ENCODE results near the gene FXYD7. TPM values are rescaled to one million over a fixed set of nuclear protein-coding genes. Genes with fewer than 3 reads are reported as not detected.
A peak's percentile ranks its signal among the peaks of the same experiment; 100 is the strongest.

The FXYD7 gene
- total and polyA plus RNA-seq, 2 of the 13 experiments (the other 11 are each of a cell fraction or from before 2014, with no cell fraction given) = 0.55 TPM; not detected in 1

DNA sequence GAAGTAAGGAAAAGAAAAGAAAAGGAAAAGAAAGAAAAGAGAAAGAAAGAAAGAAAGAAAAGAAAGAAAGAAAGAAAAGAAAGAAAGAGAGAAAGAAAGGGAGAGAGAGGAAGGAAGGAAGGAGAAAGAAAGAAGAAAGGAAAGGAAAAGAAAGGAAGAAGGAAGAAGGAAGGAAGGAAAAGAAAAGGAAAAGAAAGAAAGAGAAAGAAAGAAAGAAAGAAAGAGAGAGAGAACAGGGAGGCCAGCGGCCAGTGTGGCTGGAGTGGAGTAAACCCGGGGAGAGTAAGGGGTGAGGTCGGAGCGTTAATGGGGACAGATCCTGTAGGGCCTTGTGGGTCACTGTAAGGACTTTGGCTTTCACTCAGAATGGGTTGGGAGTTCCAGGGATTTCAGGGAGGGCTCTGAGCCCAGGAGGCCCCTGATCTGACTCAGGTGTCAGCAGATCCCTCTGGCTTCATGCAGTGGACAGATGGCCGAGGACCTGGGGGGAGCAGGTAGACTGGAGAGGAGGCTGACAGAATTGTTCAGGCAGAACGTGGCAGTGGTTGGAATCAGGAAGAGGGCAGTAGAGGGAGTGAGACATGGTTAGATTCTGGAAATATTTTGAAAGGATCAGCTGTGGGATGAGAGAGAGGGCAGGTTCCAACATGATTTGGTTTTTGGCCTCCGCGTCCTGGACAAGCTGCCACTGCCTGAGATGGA lies 47.2 kb upstream of the FXYD7 start (continued):
- TF ChIP-seq NR2F6 (IDR thresholded peaks at IDR 0.05) (no peak), NR2F6 (CRISPR knock-in tag; IDR thresholded peaks at IDR 0.05) (no peak), STAG1 (CRISPR knock-in tag; IDR thresholded peaks at IDR 0.05) (no peak), THAP7 (CRISPR knock-in tag; IDR thresholded peaks at IDR 0.05) (no peak), SALL1 (CRISPR knock-in tag; IDR thresholded peaks at IDR 0.05) (no peak), KLF12 (CRISPR knock-in tag; IDR thresholded peaks at IDR 0.05; ENCODE audit: borderline replicate concordance) (no peak), DZIP1 (CRISPR knock-in tag; IDR thresholded peaks at IDR 0.05) (no peak), NFIC (IDR thresholded peaks at IDR 0.05; ENCODE audit: low read length) (no peak), NFYB (CRISPR knock-in tag; IDR thresholded peaks at IDR 0.05) (no peak), MED8 (CRISPR knock-in tag; IDR thresholded peaks at IDR 0.05; ENCODE audit: insufficient replicate concordance) (no peak), SOX13 (IDR thresholded peaks at IDR 0.05) (no peak), SOX13 (CRISPR knock-in tag; conservative IDR thresholded peaks at IDR 0.05 in 1 of 2, IDR thresholded peaks at IDR 0.05 in 1 of 2) (no peak)
- TF ChIP-seq, protein P1, sequence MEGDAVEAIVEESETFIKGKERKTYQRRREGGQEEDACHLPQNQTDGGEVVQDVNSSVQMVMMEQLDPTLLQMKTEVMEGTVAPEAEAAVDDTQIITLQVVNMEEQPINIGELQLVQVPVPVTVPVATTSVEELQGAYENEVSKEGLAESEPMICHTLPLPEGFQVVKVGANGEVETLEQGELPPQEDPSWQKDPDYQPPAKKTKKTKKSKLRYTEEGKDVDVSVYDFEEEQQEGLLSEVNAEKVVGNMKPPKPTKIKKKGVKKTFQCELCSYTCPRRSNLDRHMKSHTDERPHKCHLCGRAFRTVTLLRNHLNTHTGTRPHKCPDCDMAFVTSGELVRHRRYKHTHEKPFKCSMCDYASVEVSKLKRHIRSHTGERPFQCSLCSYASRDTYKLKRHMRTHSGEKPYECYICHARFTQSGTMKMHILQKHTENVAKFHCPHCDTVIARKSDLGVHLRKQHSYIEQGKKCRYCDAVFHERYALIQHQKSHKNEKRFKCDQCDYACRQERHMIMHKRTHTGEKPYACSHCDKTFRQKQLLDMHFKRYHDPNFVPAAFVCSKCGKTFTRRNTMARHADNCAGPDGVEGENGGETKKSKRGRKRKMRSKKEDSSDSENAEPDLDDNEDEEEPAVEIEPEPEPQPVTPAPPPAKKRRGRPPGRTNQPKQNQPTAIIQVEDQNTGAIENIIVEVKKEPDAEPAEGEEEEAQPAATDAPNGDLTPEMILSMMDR (CRISPR knock-in tag; IDR thresholded peaks at IDR 0.05) = 0 out of 2 replicates have a peak, but pooled peaks have one; percentile 3

Measured in HepG2 (cell line).